Naive thymus-derived CD8-positive, alpha-beta T cell (primary cell): ENCODE results near the gene BACH2. TPM values are rescaled to one million over a fixed set of nuclear protein-coding genes. Genes with fewer than 3 reads are reported as not detected.
"Not testable (repeated sequence)": the region's sequence is repeated elsewhere in the genome, so short reads cannot be mapped to it uniquely, and the experiment has no call there.

Experiments
- ATAC-seq, 2 donors: fragments of 150-1000 bp; cut with Tn5 transposase in 1 of 2; sonication (Bioruptor Pico), chemical (Tn5 transposase) in 1 of 2; 1 replicate in 1 of 2; 2 replicates in 1 of 2; pipeline ENCODE4 v1.10.0; 2021; ENCODE audit warnings: mild to moderate bottlenecking in 2 of 2, moderate library complexity in 2 of 2
- POLR2A ChIA-PET: fragments of 350-600 bp; sonication (Branson Sonifier 250); formaldehyde crosslinking; loops from one replicate; lab custom pipeline; 2021; ENCODE audit warnings: antibody characterized with exemption; lab: Charles Lee
- DNase-seq, 10 donors: peaks; one replicate each; pipeline versions ENCODE4 v3.0.0 to v3.0.0-alpha.2; 2020 to 2022
- H3K27ac Mint-ChIP-seq, 10 donors: one replicate each; pipeline ENCODE4 v1.8.0; 2020 to 2022; ENCODE audit warnings: mild to moderate bottlenecking in 10 of 10, mixed read lengths in 10 of 10, moderate library complexity in 4 of 10, inconsistent platforms in 1 of 10
- H3K27me3 Mint-ChIP-seq, 5 donors: one replicate each; pipeline ENCODE4 v1.8.0; 2021 to 2022; ENCODE audit warnings: mixed read lengths in 5 of 5
- H3K36me3 Mint-ChIP-seq, 3 donors: one replicate each; pipeline ENCODE4 v1.8.0; 2020 to 2022; ENCODE audit warnings: mixed read lengths in 3 of 3, mild to moderate bottlenecking in 2 of 3, inconsistent platforms in 1 of 3
- H3K4me1 Mint-ChIP-seq, 4 donors: one replicate each; pipeline ENCODE4 v1.8.0; 2021 to 2022; ENCODE audit warnings: mixed read lengths in 4 of 4
- H3K4me3 Mint-ChIP-seq, 10 donors: one replicate each; pipeline ENCODE4 v1.8.0; 2020 to 2022; ENCODE audit warnings: mild to moderate bottlenecking in 10 of 10, mixed read lengths in 10 of 10, moderate library complexity in 6 of 10, inconsistent platforms in 1 of 10
- H3K9me3 Mint-ChIP-seq, 9 donors: one replicate each; pipeline ENCODE4 v1.8.0; 2020 to 2022; ENCODE audit warnings: mixed read lengths in 9 of 9, mild to moderate bottlenecking in 3 of 9, inconsistent platforms in 1 of 9, moderate library complexity in 1 of 9
- polyA plus RNA-seq, 3 donors: library from polyadenylated mRNA; unstranded; fragments of 300-500 nt; fragmentation: Illumina TruSeq; gene quantifications; one replicate each; pipeline ENCODE4 v1.2.3, GENCODE V29; 2021
- total RNA-seq, 8 experiments: library from RNA in 2 of 8; stranded (reverse) in 2 of 8; gene quantifications; one replicate each; pipeline ENCODE4 v1.2.3 and lab custom pipeline; 2021 to 2026

Gene BACH2
- total and polyA plus RNA-seq, 5 experiments from 2014 or later: 17.5 to 126 (median 29.3) TPM

GRCh38 chr6:90288404-90288803 is 8.2 kb downstream of the BACH2 start:
- peak overlapping the region; percentile 89 to 100 (median 92) for H3K27ac Mint-ChIP-seq
- DNase-seq (peak in 3 of 10 donors; percentile 30 to 38 (median 31)), ATAC-seq (no peak)
- peaks cover 51 to 96% (median 92%) of the 10 kb centered on the region in 4 donors for H3K4me1 Mint-ChIP-seq
- no peaks in the 10 kb centered on the region for H3K27me3 Mint-ChIP-seq
- H3K4me3 Mint-ChIP-seq: peak overlapping the region; percentile 26 to 95 (median 76)
- POLR2A ChIA-PET: interaction anchor here (0.7 to 6.9 kb wide), 10 partner anchors 8 to 105 kb away, joined by 3 to 97 read pairs (median 3); partner anchors contain the start of gene BACH2
- peaks cover 0 to 2% (median 0%) of the 10 kb centered on the region in 9 donors for H3K9me3 Mint-ChIP-seq
- H3K36me3 Mint-ChIP-seq: peaks cover 0 to 23% (median 21%) of the 10 kb centered on the region in 3 donors

DNA sequence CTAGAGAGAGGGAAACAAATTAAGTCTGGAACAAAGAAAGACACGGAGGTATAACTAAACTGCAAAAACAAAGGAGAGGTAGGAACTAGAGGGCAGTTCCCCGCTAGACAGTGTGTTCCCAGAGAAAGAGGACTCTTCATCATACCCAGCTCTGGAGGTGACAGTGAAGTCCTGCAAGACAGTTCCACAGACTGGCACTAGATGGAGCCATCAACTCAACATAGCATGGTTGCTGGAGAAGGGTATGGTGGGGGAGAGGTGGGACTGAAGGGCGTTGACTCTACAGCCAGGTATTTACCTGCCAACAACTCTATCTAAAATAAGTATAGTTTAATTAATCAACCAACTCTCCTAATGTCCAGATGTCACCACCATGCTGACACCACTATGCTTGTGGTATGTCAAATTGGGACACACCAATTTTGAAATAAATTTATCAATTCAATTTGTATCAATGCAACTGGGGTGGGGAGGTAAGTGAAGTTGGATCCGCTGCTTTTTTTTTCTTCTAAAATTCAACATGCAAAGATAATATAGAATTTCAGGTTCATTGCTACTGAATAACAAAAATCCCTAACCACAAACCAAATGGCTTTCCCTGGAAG is 9.7 kb downstream of the BACH2 start:
- peaks cover 0 to 27% (median 23%) of the 10 kb centered on the region in 3 donors for H3K36me3 Mint-ChIP-seq
- H3K4me3 Mint-ChIP-seq: peak overlapping the region; percentile 76 to 95 (median 86)
- peak in 8 of 10 donors; percentile 43 to 75 (median 58) for DNase-seq
- no peaks in the 10 kb centered on the region for H3K27me3 Mint-ChIP-seq
- POLR2A ChIA-PET: interaction anchor here (0.8 to 6.9 kb wide), 6 partner anchors 9 to 346 kb away, joined by 3 to 97 read pairs (median 6); partner anchors contain the start of gene BACH2
- H3K4me1 Mint-ChIP-seq: peaks cover 55 to 96% (median 93%) of the 10 kb centered on the region in 4 donors
- ATAC-seq: peak in 1 of 2 donors; percentile 26
- peaks cover 0 to 2% (median 0%) of the 10 kb centered on the region in 9 donors for H3K9me3 Mint-ChIP-seq
- peak overlapping the region; percentile 89 to 99 (median 94) for H3K27ac Mint-ChIP-seq

GRCh38 chr6:90285611-90286381 is 10.8 kb downstream of the BACH2 start:
- peaks cover 0 to 26% (median 12%) of the 10 kb centered on the region in 3 donors for H3K36me3 Mint-ChIP-seq
- H3K27me3 Mint-ChIP-seq: no peaks in the 10 kb centered on the region
- H3K4me3 Mint-ChIP-seq: peak overlapping the region; percentile 76 to 95 (median 86)
- H3K4me1 Mint-ChIP-seq: peaks cover 58 to 95% (median 92%) of the 10 kb centered on the region in 4 donors
- peak; percentile 60 to 72 for ATAC-seq
- DNase-seq: peak in 7 of 10 donors; percentile 37 to 87 (median 66)
- peak overlapping the region; percentile 89 to 99 (median 94) for H3K27ac Mint-ChIP-seq
- POLR2A ChIA-PET: interaction anchor here (0.9 to 6.9 kb wide), 17 partner anchors 10 to 345 kb away, joined by 3 to 97 read pairs (median 5); partner anchors contain the start of gene BACH2
- peaks cover 0 to 2% (median 0%) of the 10 kb centered on the region in 9 donors for H3K9me3 Mint-ChIP-seq

DNA sequence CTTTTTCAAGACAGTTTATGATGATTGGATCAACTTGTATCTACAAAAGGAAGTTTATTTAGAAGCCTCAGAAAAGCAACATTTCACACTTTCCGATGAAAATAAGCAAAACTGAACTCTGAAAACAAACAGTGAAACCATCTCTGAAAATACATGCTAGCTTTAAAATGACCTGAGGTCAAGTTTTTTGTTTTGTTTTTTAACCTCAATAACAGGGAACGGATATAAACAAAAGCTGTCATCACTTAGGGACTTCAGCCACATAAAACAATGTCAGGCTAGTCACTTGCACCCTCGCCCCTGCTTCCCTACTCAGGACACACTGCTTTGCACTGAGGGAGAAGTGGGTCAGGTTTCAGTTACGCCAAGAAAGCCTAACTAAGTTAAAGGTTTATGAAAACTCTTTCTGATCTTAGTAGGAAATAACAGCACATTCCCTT is 11.6 kb downstream of the BACH2 start:
- peak in 1 of 2 donors; percentile 8 for ATAC-seq
- Mint-ChIP-seq H3K27ac (peak overlapping the region; percentile 89 to 99 (median 94)), H3K27me3 (no peaks in the 10 kb centered on the region), H3K9me3 (peaks cover 0 to 2% (median 0%) of the 10 kb centered on the region in 9 donors), H3K4me1 (peaks cover 54 to 94% (median 91%) of the 10 kb centered on the region in 4 donors), H3K36me3 (peaks cover 0 to 19% (median 4%) of the 10 kb centered on the region in 3 donors), H3K4me3 (peak overlapping the region; percentile 76 to 95 (median 86))
- peak in 1 of 10 donors; percentile 35 for DNase-seq
- POLR2A ChIA-PET: interaction anchor here (0.6 to 6.9 kb wide), 19 partner anchors 8 to 344 kb away, joined by 3 to 97 read pairs (median 5); partner anchors contain the start of gene BACH2

DNA sequence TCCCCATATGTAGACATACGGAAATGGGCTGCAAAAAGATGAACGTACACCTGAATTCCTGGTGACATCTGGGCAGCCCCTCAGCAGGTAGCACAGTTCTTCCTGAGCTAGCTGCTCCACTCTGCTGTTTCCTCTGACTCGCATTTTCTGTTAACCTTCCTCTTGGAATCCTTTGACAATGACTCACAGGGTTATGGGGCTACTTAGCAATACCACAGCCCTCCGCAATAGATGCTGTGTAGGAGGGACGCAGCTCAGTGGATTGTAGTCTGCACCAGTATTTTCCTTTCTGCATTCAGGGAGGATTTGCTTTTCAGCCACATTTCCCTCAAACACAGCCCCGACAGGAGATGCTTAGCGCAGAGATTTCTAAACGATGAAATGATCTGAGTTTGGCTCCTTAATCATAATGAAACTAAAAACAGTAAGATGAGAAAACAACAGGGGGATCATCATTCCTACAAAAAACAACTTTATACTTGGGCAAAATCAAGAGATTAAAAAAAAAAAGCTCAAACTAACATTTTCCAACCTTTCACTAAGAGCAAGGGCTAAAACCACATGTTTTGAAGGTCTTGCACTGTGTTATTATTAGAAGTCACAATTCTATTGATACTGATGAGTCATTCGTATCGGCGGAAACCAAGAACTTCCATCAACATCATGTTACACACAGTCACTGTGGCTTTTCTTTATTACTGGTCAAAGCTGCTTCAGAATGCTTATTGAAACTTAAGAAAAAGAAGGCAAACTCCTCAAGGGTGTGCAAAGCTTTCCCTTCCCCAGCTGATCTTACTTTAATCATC is 12.2 kb downstream of the BACH2 start:
- ATAC-seq (peak; percentile 29 to 39), DNase-seq (peak in 5 of 10 donors; percentile 39 to 64 (median 51))
- Mint-ChIP-seq H3K9me3 (peaks cover 0 to 2% (median 0%) of the 10 kb centered on the region in 9 donors), H3K36me3 (peaks cover 0 to 16% (median 3%) of the 10 kb centered on the region in 3 donors), H3K4me3 (peak overlapping the region; percentile 76 to 95 (median 86)), H3K27ac (peak overlapping the region; percentile 89 to 99 (median 94)), H3K27me3 (no peaks in the 10 kb centered on the region), H3K4me1 (peaks cover 51 to 93% (median 90%) of the 10 kb centered on the region in 4 donors)
- POLR2A ChIA-PET: interaction anchor here (0.6 to 6.9 kb wide), 23 partner anchors 8 to 344 kb away, joined by 3 to 97 read pairs (median 4); partner anchors contain the start of gene BACH2

GRCh38 chr6:90282265-90282664 is 14.4 kb downstream of the BACH2 start:
- H3K4me3 Mint-ChIP-seq: peak overlapping the region in 7 of 10 donors; percentile 5 to 58 (median 34)
- not testable (repeated sequence) for H3K9me3 Mint-ChIP-seq, H3K27me3 Mint-ChIP-seq, DNase-seq, ATAC-seq
- POLR2A ChIA-PET: interaction anchor here (1.0 kb wide), 1 partner anchor 10 kb away, joined by 3 read pairs; no protein-coding TSS in a partner anchor
- peaks cover 0 to 11% (median 6%) of the 10 kb centered on the region in 3 donors for H3K36me3 Mint-ChIP-seq
- peak overlapping the region; percentile 45 to 95 (median 84) for H3K27ac Mint-ChIP-seq
- H3K4me1 Mint-ChIP-seq: peaks cover 48 to 92% (median 88%) of the 10 kb centered on the region in 4 donors

- peaks cover 0 to 9% (median 6%) of the 10 kb centered on the region in 3 donors for H3K36me3 Mint-ChIP-seq
- H3K27ac Mint-ChIP-seq: peak overlapping the region; percentile 83 to 97 (median 92)
- POLR2A ChIA-PET: interaction anchor here (0.7 to 1.6 kb wide), 4 partner anchors 12 to 51 kb away, joined by 3 to 5 read pairs (median 4); partner anchors contain the start of gene BACH2
- no peaks in the 10 kb centered on the region for H3K9me3 Mint-ChIP-seq
- ATAC-seq: no peak
- H3K27me3 Mint-ChIP-seq: no peaks in the 10 kb centered on the region
- DNase-seq: no peak
- H3K4me1 Mint-ChIP-seq: peaks cover 46 to 95% (median 84%) of the 10 kb centered on the region in 4 donors
- peak overlapping the region; percentile 24 to 73 (median 57) for H3K4me3 Mint-ChIP-seq
Measured at GRCh38 chr6:90278129-90278528, 18.5 kb downstream of the BACH2 start.

GRCh38 chr6:90277302-90278011 is 19.2 kb downstream of the BACH2 start:
- Mint-ChIP-seq H3K27ac (peak overlapping the region; percentile 83 to 100 (median 96)), H3K36me3 (peaks cover 0 to 6% (median 3%) of the 10 kb centered on the region in 3 donors)

GRCh38 chr6:90274451-90275030 is 22.1 kb downstream of the BACH2 start:
- Mint-ChIP-seq H3K36me3 (peaks cover 0 to 26% (median 12%) of the 10 kb centered on the region in 3 donors), H3K4me3 (peak overlapping the region; percentile 63 to 88 (median 81)), H3K27ac (peak overlapping the region; percentile 83 to 100 (median 98)), H3K4me1 (peaks cover 47 to 95% (median 86%) of the 10 kb centered on the region in 4 donors), H3K9me3 (peaks cover 0 to 6% (median 0%) of the 10 kb centered on the region in 9 donors), H3K27me3 (no peaks in the 10 kb centered on the region)
- POLR2A ChIA-PET: interaction anchor here (0.7 to 5.4 kb wide), 22 partner anchors 10 to 334 kb away, joined by 3 to 97 read pairs (median 4); partner anchors contain the start of gene BACH2
- DNase-seq: peak; percentile 75 to 98 (median 94)
- ATAC-seq: peak; percentile 88 to 90

More at GRCh38 chr6:90277302-90278011, 19.2 kb downstream of the BACH2 start:
- H3K4me3 Mint-ChIP-seq: peak overlapping the region in 9 of 10 donors; percentile 31 to 72 (median 52)
- no peaks in the 10 kb centered on the region for H3K27me3 Mint-ChIP-seq
- DNase-seq (no peak), ATAC-seq (no peak)
- POLR2A ChIA-PET: interaction anchor here (0.7 to 1.3 kb wide), 2 partner anchors 13 to 19 kb away, joined by 3 to 5 read pairs; partner anchors contain the start of gene BACH2
- peaks cover 45 to 95% (median 84%) of the 10 kb centered on the region in 4 donors for H3K4me1 Mint-ChIP-seq
- no peaks in the 10 kb centered on the region for H3K9me3 Mint-ChIP-seq

DNA sequence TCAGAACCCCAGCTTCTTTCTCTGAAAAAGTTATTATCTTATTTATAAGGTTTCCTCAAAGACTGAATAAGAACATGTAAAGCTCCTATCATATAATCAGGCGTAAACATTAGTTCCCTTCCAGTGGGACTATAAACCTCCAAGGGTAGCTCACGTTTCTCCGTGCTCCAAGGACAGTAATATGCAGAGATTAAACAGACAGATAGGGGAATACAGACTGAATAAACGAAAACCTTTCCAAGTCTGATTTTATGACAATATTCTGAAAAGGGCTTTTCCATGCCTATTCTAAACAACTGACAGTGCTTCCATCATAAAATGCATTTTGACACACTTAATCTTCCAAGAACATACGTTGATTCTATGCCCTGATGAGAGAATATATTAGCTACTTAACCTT is 22.8 kb downstream of the BACH2 start:
- Mint-ChIP-seq H3K27me3 (no peaks in the 10 kb centered on the region), H3K4me3 (peak overlapping the region; percentile 63 to 88 (median 81)), H3K36me3 (peaks cover 0 to 28% (median 12%) of the 10 kb centered on the region in 3 donors), H3K9me3 (peaks cover 0 to 6% (median 0%) of the 10 kb centered on the region in 9 donors), H3K27ac (peak overlapping the region; percentile 83 to 100 (median 98)), H3K4me1 (peaks cover 51 to 94% (median 85%) of the 10 kb centered on the region in 4 donors)
- POLR2A ChIA-PET: interaction anchor here (0.8 to 5.4 kb wide), 22 partner anchors 10 to 333 kb away, joined by 3 to 97 read pairs (median 5); partner anchors contain the start of gene BACH2
- no peak for DNase-seq
- ATAC-seq: no peak
